Panc1 (cell line): Measurements from ENCODE around the gene RHOJ.

ENCODE experiments used
- CTCF ChIP-seq: fragments of 450-650 bp; IDR thresholded peaks from 2 replicates; pipeline ENCODE4 v1.5.1; 2017; ENCODE audit warnings: mild to moderate bottlenecking
- POLR2AphosphoS5 ChIP-seq: IDR thresholded peaks from 2 replicates; pipeline ENCODE4 v1.6.1; 2012; ENCODE audit warnings: mild to moderate bottlenecking, low read depth, low read length, moderate library complexity
- SIN3A ChIP-seq: IDR thresholded peaks from 2 replicates; pipeline ENCODE4 v1.6.1; 2012; ENCODE audit warnings: low read depth, mild to moderate bottlenecking, low read length, moderate library complexity, borderline replicate concordance; ENCODE audit not compliant: insufficient read depth

GRCh38 chr14:63295231-63295685 is 91.0 kb downstream of the RHOJ start:
- TF ChIP-seq CTCF (no peak), POLR2AphosphoS5 (no peak), SIN3A (no peak)
